Effector memory CD4-positive, alpha-beta T cell (primary cell): ENCODE data around the gene IGFALS.
A peak's percentile ranks its signal among the peaks of the same experiment; 100 is the strongest.

Experiments used
- DNase-seq, 3 donors: peaks; one replicate each; pipeline ENCODE4 v3.0.0-alpha.2; 2020
- H3K27ac ChIP-seq: 2 replicates; pipeline ENCODE4 v1.7.0; 2013; ENCODE audit warnings: mild to moderate bottlenecking, low read length, moderate library complexity; ENCODE audit not compliant: insufficient read depth, poor library complexity, severe bottlenecking
- H3K27me3 ChIP-seq: replicated peaks from 2 replicates; pipeline ENCODE4 v1.7.0; 2013; ENCODE audit warnings: mild to moderate bottlenecking, low read length; ENCODE audit not compliant: insufficient read depth, control insufficient read depth, poor library complexity, severe bottlenecking
- H3K36me3 ChIP-seq: 2 replicates; pipeline ENCODE4 v1.7.0; 2013; ENCODE audit warnings: mild to moderate bottlenecking, low read length, moderate library complexity; ENCODE audit not compliant: control insufficient read depth, insufficient read depth
- H3K4me1 ChIP-seq: 2 replicates; pipeline ENCODE4 v1.7.0; 2013; ENCODE audit warnings: low read length, mild to moderate bottlenecking; ENCODE audit not compliant: control insufficient read depth, insufficient read depth, poor library complexity, severe bottlenecking
- H3K4me3 ChIP-seq: 2 replicates; pipeline ENCODE4 v1.7.0; 2013; ENCODE audit warnings: low read length, low read depth, mild to moderate bottlenecking; ENCODE audit not compliant: insufficient read depth, poor library complexity, severe bottlenecking
- H3K9me3 ChIP-seq: 2 replicates; pipeline ENCODE4 v1.7.0; 2013; ENCODE audit warnings: mild to moderate bottlenecking, low read length, moderate library complexity; ENCODE audit not compliant: control insufficient read depth

The IGFALS gene

DNA sequence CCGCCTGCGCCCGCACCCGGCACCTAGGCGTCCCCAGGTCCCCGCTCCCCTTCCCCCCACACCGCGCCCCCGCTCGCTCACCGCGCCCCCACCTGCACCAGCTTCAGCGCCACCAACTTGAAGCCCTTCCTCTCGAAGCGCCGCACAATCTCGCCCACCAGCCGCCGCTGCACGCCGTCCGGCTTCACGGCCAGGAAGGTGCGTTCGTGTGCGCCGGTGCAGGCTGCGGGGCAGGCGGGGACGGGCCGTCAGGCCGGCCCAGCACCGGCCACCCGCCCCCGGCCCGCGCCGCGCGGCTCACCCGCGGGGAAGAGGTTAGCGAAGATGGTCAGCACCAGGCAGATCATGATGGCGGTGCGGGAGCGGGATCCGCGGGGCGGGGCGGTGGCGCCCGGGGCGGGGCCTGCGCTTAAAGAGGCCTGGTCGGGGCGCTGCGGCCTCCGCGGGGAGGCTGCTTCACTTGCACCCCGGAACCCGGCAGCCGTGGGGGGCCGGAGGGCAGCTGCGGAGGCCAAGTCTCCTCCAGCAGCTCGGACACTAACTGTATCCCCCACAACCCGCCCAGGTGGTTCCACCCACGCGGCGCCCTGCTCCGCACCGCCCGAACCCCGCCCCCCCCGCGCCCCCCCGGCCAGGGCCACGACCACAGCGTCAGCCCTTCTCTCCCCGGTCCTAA, 22.2 kb downstream of the IGFALS start, which contains the start of gene NME3:
NME3 (minus strand) TSS at position 356 of the 676 bp plus-strand sequence; CDS start at position 347, 9 bp downstream.
- DNase-seq = peak; percentile 41 to 61 (median 60)
- Histone ChIP-seq H3K4me1 (peaks cover 27% of the 10 kb centered on the region), H3K27ac (peak within 1 kb of the TSS; percentile 82), H3K9me3 (no peaks in the 10 kb centered on the region), H3K4me3 (peak within 1 kb of the TSS; percentile 95), H3K36me3 (peaks cover 33% of the 10 kb centered on the region), H3K27me3 (no peaks in the 10 kb centered on the region)

DNA sequence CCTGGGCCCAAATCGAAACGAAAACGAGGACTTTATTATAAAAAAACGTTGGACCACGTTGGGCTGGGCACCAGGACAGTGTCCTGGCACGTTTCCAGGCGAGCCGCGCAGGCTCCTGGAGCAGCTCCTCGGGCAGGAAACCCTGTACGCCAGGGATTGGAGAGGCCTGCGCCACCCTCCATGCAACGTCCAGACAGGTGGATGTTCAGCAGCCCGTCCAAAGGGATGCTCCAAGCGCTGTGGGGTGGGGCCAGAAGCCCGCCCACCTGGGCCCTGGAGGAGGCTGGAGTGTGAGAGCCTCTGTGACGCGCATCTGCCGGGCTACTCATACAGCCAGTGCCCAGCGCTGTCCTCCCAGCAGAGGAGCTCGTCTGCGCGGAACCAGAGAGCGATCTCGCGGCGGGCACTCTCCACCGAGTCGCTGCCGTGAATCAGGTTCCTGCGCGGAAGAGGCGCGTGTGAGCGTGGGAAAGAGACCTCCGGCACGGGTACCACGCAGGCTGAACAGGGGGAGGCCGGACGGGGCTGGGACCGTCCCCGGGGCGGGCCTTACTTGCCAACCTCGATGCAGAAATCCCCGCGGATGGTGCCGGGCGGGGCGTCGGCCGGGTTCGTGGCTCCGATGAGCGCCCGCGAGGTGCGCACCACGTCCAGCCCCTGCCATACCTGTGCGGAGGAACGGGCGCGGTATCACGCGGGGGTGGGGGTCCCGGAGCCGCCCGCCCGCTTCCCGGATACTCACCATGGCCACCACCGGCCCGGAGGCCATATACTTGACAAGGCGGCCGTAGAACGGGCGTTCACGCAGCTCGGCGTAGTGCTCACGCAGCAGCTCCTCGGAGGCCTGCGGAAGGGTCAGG, 22.9 kb downstream of the IGFALS start:
- Histone ChIP-seq H3K27me3 (no peaks in the 10 kb centered on the region), H3K4me1 (peaks cover 27% of the 10 kb centered on the region), H3K36me3 (peaks cover 35% of the 10 kb centered on the region), H3K9me3 (no peaks in the 10 kb centered on the region), H3K4me3 (peak overlapping the region; percentile 95), H3K27ac (peak overlapping the region; percentile 82)
- peak; percentile 28 to 39 (median 29) for DNase-seq

DNA sequence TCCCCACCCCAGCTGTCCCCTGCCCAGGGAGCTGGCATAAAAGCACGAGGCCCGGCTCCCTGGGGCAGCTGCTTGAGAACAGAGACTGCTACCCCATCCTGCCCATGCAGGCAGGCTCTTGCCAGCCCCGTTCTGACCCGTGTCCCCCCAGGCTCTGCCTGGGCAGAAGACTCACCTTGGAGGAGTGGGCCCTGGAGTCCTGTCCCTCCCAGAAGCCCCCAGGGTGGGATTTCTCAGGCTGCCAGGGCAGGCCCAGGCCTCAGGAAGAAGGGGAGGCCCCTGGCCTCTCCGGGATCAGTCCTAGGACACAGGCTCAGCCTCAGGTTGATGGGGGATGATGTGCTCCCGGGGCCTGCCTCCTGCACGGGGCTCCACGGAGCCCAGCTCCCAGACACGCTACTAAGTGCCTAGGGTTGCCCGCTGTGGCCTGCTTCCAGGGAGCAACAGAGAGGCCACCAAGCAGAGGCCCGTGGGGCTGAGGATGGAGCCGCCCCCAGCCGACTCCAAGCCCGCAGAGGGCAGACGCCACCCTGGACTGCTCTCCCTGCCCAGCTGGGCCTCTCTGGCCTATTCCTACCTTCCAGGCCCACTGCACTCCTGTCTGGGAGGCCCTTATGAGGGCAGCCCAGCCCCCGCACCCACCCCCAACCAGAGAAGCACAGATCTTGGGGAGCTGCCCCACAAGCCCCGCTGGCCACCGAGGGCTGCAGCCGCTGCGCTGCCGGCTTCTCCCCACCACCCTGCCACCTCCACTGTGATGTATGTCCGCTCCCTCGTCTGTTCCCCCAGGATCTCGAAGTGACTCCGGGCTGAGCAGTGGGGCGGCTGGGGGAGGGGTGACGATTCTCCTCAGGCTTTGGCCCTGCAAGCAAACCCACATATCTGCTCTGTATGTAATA, 23.9 kb downstream of the IGFALS start:
- H3K27me3 ChIP-seq = no peaks in the 10 kb centered on the region
- peaks cover 43% of the 10 kb centered on the region for H3K36me3 ChIP-seq
- H3K4me3 ChIP-seq = no peak overlapping the region
- peaks cover 27% of the 10 kb centered on the region for H3K4me1 ChIP-seq
- H3K27ac ChIP-seq = no peak overlapping the region
- no peaks in the 10 kb centered on the region for H3K9me3 ChIP-seq
- DNase-seq = no peak

DNA sequence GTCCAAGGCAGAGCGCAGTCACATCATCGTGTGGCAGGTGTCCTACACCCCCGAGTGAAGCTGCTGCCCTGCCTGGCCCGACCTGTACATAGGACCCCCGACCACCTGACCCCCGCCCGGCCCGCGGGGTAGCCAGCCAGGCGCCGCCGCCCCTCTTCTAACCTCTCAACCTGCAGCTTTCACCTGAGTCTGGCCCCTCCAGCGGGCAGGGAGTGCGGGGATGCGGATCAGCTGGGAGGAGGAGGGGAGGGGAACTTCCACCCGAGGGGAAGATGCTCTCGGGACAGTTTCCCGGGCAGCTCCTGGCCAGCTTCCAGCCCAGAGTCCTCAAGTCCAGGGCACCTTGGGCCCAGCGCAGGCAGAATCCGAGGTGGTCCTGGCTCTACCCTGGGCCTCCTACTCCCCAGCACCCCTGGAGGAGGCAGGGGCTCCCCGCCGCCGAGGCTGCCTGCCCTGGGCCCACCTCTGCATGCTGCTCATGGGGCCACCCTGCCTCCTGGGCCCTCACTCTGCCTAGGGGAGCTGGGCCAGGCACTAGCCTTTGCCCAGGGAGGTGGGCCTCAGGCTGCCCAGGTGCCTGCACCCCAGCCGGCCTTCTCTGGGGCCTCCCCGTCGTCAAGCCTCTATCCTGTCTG, 24.6 kb downstream of the IGFALS start:
- H3K4me1 ChIP-seq = peaks cover 19% of the 10 kb centered on the region

DNA sequence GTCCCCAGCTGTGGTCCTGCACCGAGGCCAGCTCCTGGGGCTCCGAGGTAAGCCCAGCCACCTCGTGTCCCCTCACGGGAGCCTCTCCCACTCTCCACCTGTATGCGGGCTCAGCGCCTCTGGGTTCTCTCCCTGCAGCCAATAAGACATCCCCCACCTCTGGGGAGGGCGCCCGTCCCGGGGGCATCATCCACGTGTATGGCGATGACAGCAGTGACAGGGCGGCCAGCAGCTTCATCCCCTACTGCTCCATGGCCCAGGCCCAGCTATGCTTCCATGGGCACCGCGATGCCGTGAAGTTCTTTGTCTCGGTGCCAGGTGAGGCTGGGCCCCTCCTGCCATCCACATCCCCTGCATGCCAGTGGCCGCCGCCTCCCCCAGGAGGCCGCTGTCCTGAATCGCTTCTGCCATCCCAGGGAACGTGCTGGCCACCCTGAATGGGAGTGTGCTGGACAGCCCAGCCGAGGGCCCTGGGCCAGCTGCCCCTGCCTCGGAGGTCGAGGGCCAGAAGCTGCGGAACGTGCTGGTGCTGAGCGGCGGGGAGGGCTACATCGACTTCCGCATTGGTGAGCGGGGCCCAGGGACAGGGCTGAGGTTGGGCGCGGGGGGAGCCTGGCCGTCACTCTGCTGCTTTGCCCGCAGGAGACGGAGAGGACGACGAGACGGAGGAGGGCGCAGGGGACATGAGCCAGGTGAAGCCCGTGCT, 25.3 kb downstream of the IGFALS start:
- no peaks in the 10 kb centered on the region for H3K27me3 ChIP-seq
- H3K4me3 ChIP-seq = no peak overlapping the region
- no peak overlapping the region for H3K27ac ChIP-seq
- peaks cover 15% of the 10 kb centered on the region for H3K4me1 ChIP-seq
- no peaks in the 10 kb centered on the region for H3K9me3 ChIP-seq
- DNase-seq = no peak
- H3K36me3 ChIP-seq = peaks cover 46% of the 10 kb centered on the region

More for the DNA sequence above, 24.6 kb downstream of the IGFALS start:
- Histone ChIP-seq H3K4me3 (no peak overlapping the region), H3K36me3 (peaks cover 43% of the 10 kb centered on the region), H3K9me3 (no peaks in the 10 kb centered on the region), H3K27ac (no peak overlapping the region), H3K27me3 (no peaks in the 10 kb centered on the region)
- no peak for DNase-seq

DNA sequence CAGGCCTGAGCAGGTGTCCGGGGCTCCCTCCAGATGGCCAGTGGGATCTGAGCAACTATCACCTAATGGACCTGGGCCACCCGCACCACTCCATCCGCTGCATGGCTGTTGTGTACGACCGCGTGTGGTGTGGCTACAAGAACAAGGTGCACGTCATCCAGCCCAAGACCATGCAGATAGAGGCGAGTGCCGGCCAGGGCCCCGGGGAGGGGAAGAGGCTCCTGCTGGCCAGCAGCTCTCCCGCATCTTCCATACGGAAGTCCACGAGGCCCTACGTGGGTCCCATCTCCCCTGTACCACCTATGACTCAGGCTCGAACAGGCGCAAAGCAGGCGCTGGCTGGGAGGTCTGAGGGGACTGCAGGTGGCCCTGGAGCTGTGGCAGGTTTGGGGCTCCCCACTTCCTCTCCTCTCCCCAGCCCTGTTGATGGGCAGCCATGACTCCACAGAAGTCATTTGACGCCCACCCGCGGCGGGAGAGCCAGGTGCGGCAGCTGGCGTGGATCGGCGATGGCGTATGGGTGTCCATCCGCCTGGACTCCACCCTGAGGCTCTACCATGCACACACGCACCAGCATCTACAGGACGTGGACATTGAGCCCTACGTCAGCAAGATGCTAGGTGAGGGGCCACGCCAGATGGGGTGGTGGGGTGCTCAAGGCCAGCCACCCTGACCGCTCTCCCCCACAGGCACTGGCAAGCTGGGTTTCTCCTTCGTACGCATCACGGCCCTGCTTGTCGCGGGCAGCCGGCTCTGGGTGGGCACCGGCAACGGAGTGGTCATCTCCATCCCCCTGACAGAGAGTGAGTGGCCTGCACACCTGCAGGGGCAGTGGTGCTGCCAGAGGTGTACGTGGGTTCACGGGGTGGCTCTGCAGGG, 26.1 kb downstream of the IGFALS start:
- Histone ChIP-seq H3K27ac (no peak overlapping the region), H3K4me1 (peaks cover 13% of the 10 kb centered on the region), H3K4me3 (no peak overlapping the region), H3K9me3 (no peaks in the 10 kb centered on the region), H3K36me3 (peaks cover 53% of the 10 kb centered on the region), H3K27me3 (no peaks in the 10 kb centered on the region)
- no peak for DNase-seq

DNA sequence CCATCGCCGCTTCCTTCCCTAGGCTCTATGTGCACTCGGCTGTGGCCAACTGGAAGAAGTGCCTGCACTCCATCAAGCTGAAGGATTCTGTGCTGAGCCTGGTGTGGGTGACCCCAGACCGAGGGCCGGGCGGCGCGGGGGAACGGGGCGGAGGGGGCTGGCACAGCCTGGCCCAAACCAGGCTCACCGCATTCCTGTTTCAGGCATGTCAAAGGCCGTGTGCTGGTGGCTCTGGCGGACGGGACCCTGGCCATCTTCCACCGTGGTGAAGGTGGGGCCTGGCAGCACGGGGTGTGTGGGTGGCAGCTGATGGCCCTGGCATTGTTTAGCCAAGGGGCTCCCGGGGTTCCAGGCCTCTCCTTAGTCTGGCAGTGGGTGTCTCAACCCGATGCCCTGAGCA, 26.8 kb downstream of the IGFALS start:
- no peak for DNase-seq
- H3K9me3 ChIP-seq = no peaks in the 10 kb centered on the region
- no peak overlapping the region for H3K27ac ChIP-seq
- H3K4me3 ChIP-seq = no peak overlapping the region
- peaks cover 7% of the 10 kb centered on the region for H3K4me1 ChIP-seq
- H3K27me3 ChIP-seq = no peaks in the 10 kb centered on the region
- H3K36me3 ChIP-seq = peaks cover 59% of the 10 kb centered on the region

DNA sequence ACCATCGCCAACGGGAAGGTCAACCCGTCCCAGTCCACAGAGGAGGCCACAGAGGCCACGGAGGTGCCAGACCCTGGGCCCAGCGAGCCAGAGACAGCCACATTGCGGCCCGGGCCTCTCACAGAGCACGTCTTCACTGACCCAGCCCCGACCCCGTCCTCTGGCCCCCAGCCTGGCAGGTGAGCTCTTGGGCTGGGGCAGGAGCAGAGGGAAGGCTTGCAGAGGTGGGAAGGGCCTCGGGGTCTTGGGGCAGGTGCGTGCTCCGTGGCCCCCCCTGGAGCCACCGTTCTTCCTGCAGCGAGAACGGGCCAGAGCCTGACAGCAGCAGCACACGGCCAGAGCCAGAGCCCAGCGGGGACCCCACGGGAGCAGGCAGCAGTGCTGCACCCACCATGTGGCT, 27.3 kb downstream of the IGFALS start:
- Histone ChIP-seq H3K27me3 (no peaks in the 10 kb centered on the region), H3K9me3 (no peaks in the 10 kb centered on the region), H3K36me3 (peaks cover 61% of the 10 kb centered on the region), H3K4me1 (peaks cover 7% of the 10 kb centered on the region), H3K27ac (no peak overlapping the region), H3K4me3 (no peak overlapping the region)
- no peak for DNase-seq
